ENCODE data around the gene IL23R.

- no peak for TF ChIP-seq POLR2A (IDR thresholded peaks at IDR 0.05; ENCODE audit: borderline replicate concordance, extremely low read depth, insufficient read depth, insufficient read length)
- no peak for TF ChIP-seq POLR2AphosphoS5 (IDR thresholded peaks at IDR 0.05; ENCODE audit: low read depth, low read length)
- no peak for TF ChIP-seq CTCF (IDR thresholded peaks at IDR 0.05 in 2 of 3, conservative IDR thresholded peaks at IDR 0.05 in 1 of 3; ENCODE audit: borderline replicate concordance in 1 of 3, insufficient read depth in 1 of 3, low read depth in 2 of 3, low read length in 2 of 3)
- TF ChIP-seq ZNF274 (IDR thresholded peaks at IDR 0.05; ENCODE audit: low read depth, low read length): no peak
- no peak for TF ChIP-seq REST (IDR thresholded peaks at IDR 0.05; ENCODE audit: low read depth)
- TF ChIP-seq JUND (IDR thresholded peaks at IDR 0.05): no peak
- TF ChIP-seq SIN3A (IDR thresholded peaks at IDR 0.05; ENCODE audit: low read depth): no peak
- TF ChIP-seq EZH2 (IDR thresholded peaks at IDR 0.05): no peak
These were observed 24.2 kb downstream of the IL23R start for GRCh38 chr1:67190410-67190809.

All from HCT116 (cell line).